C1 segment of cervical spinal cord (tissue), 14 donors: ENCODE data around the gene AGPAT1.
A peak's percentile ranks its signal among the peaks of the same experiment; 100 is the strongest.
"Not testable (repeated sequence)": the region's sequence is repeated elsewhere in the genome, so short reads cannot be mapped to it uniquely, and the experiment has no call there.

Experiments
- DNase-seq, 14 donors: peaks; one replicate each; lab custom pipeline; 2025; lab: John Stamatoyannopoulos, UW

Gene AGPAT1

GRCh38 chr6:32187009-32187709, 11.3 kb upstream of the AGPAT1 start:
- DNase-seq: no peak

GRCh38 chr6:32186151-32186840, 10.4 kb upstream of the AGPAT1 start:
- not testable (repeated sequence) for DNase-seq

GRCh38 chr6:32185681-32186131, 9.8 kb upstream of the AGPAT1 start:
- peak in 2 of 14 donors; percentile 13 to 35 for DNase-seq

- DNase-seq: no peak
These were observed 8.3 kb upstream of the AGPAT1 start, which contains the start of gene AGER for GRCh38 chr6:32184084-32184640. TSS of gene AGER (minus strand) at chr6:32184253. CDS start at chr6:32184222, 31 bp downstream.

- DNase-seq: no peak
These were observed 7.7 kb upstream of the AGPAT1 start for GRCh38 chr6:32183483-32184083.

- DNase-seq: no peak
These were observed 7.1 kb upstream of the AGPAT1 start for GRCh38 chr6:32183030-32183429.

GRCh38 chr6:32182555-32182981, 6.7 kb upstream of the AGPAT1 start:
- no peak for DNase-seq

GRCh38 chr6:32181915-32182529, 6.1 kb upstream of the AGPAT1 start:
- no peak for DNase-seq

GRCh38 chr6:32181148-32181702, 5.3 kb upstream of the AGPAT1 start:
- no peak for DNase-seq

GRCh38 chr6:32179766-32180405, 4.0 kb upstream of the AGPAT1 start:
- DNase-seq: no peak

- no peak for DNase-seq
These were observed 2.9 kb upstream of the AGPAT1 start for GRCh38 chr6:32178547-32179440.

- DNase-seq: peak; percentile 70 to 100 (median 98)
These were observed 2.1 kb upstream of the AGPAT1 start, which contains the start of gene RNF5 for GRCh38 chr6:32177788-32178546. TSS of gene RNF5 (plus strand) at chr6:32178405. CDS start at chr6:32178512, 107 bp downstream.

GRCh38 chr6:32177183-32177787, 1.4 kb upstream of the AGPAT1 start:
- peak in 3 of 14 donors; percentile 54 to 75 (median 65) for DNase-seq

GRCh38 chr6:32176476-32177182, 745 bp upstream of the AGPAT1 start:
- no peak for DNase-seq

- no peak for DNase-seq
These were observed 568 bp downstream of the AGPAT1 start for GRCh38 chr6:32175322-32175710.

GRCh38 chr6:32174416-32174815, 1.5 kb downstream of the AGPAT1 start:
- no peak for DNase-seq

- no peak for DNase-seq
These were observed 2.7 kb downstream of the AGPAT1 start for GRCh38 chr6:32173051-32173727.
